Measurements from ENCODE around the gene DPT.

Gene DPT

DNA sequence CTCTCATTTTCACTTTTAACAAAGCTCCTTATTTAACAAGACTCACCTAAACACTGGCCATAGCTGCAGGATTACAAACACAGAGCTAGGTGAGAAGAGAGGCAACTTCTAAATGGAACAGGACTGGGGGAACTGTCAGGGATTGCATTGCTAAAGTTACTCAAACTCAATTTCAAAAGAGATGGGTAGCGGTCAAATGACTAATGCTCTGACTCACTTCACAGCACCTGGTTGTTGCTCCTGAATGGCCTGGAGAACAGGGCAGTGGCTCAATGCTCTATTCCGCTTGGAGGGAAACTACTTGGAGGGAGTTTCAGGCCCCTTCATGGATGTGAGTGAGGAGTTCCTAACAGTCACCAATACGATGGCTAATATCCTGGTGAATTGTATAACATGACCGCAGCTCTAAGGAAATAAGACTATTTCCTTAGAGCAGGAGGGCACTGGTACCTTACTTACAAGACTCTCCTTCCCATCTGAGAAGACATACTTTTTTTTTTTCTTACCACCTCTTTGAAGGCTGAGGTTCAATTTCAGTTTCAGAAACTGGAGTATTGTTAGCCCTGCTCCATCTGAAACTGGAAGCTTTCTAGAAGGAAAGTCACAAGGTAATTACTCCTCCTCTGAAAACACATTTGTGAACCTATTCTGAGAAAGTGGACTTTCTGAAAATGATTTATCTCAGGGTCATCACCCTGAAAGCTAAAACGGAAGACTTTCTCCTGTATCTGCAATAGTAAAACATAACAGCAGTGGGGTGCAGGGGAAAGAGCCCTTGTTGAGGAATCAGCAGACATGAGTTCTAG, 9.5 kb downstream of the DPT start:
- Histone ChIP-seq H3K9me3 (ENCODE audit: control insufficient read depth, low read depth, low read length) (no peaks in the 10 kb centered on the region), H3K36me3 (ENCODE audit: control insufficient read depth, low read depth, low read length) (no peaks in the 10 kb centered on the region), H3K27me3 (ENCODE audit: control insufficient read depth, insufficient read depth, low read length) (no peaks in the 10 kb centered on the region), H3K4me1 (ENCODE audit: control insufficient read depth, low read depth, low read length) (no peaks in the 10 kb centered on the region), H3K4me3 (ENCODE audit: low read length) (no peak overlapping the region), H3K9ac (ENCODE audit: low read length) (no peak overlapping the region), H3K27ac (ENCODE audit: low read length) (no peak overlapping the region)

DNA sequence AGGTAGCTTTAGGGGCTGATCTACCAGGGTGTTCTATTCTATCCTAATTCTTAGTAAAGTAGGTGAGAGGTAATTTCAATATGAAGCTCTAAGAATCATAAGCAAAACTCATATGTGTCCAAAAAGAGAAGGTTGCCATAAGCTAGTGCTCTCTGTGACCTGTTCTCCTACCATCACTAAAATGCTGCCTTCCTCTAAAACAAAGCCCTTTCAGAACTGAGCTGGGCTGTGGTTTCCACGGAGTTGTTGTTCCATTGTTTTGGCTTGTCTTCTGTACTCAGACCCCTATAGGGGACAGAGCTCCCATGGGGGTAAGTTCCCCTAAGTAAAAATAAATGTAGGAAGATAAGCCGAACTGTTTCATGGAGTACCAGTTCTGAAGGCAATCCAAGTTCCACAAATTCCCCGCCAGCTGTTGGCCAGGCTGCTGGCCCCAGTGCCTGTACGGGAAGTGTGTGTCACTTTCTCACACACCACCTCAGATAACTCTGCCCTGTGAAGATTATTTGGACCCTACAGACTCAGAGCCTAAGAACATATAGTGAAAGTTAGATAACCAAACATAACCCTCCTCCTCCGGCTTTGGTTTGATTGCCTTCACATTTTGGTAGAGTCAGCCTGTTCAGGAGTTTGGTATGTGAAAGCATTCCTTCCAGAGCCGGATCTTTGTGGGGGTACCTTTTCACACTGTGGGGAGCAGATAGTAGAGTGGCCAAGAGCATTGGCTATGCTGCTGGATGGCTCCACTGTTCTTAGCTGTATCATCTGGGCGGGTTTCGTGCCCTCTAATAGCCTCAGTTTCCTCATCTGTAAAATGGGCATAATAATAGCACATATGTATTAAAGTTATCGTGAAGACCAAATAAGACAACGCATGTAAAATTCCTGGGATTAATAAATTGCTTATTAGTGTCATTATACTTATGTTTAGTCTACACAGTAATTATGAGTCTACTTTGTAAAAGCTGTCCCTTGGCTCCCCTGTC, 10.8 kb downstream of the DPT start:
- H3K9ac ChIP-seq (ENCODE audit: low read length): no peak overlapping the region
- no peaks in the 10 kb centered on the region for H3K9me3 ChIP-seq (ENCODE audit: control insufficient read depth, low read depth, low read length)
- H3K27me3 ChIP-seq (ENCODE audit: control insufficient read depth, insufficient read depth, low read length): no peaks in the 10 kb centered on the region
- no peaks in the 10 kb centered on the region for H3K4me1 ChIP-seq (ENCODE audit: control insufficient read depth, low read depth, low read length)
- H3K4me3 ChIP-seq (ENCODE audit: low read length): no peak overlapping the region
- no peaks in the 10 kb centered on the region for H3K36me3 ChIP-seq (ENCODE audit: control insufficient read depth, low read depth, low read length)
- no peak overlapping the region for H3K27ac ChIP-seq (ENCODE audit: low read length)

DNA sequence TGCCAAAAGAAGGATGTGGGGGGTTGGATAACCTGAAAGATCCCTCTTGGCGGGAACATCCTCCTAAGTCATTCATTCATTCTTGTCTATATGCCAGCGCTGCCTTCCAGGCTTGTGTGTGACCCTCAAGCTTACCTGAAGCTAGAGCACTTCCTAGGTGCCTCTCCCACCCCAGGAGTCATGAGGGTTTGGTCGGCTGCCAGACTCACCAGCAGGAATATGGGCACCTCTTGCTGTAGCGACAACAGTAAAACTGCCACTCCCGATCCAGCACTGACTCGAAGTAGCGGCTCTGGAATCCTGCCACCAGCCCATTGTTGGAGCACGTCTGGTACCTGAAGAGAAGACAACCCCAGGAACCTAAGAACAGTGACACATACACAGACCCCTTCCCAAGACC, 15.0 kb downstream of the DPT start:
- Histone ChIP-seq H3K9me3 (ENCODE audit: control insufficient read depth, low read depth, low read length) (no peaks in the 10 kb centered on the region), H3K27ac (ENCODE audit: low read length) (no peak overlapping the region), H3K4me1 (ENCODE audit: control insufficient read depth, low read depth, low read length) (no peaks in the 10 kb centered on the region), H3K27me3 (ENCODE audit: control insufficient read depth, insufficient read depth, low read length) (no peaks in the 10 kb centered on the region), H3K9ac (ENCODE audit: low read length) (no peak overlapping the region), H3K36me3 (ENCODE audit: control insufficient read depth, low read depth, low read length) (no peaks in the 10 kb centered on the region), H3K4me3 (ENCODE audit: low read length) (no peak overlapping the region)

DNA sequence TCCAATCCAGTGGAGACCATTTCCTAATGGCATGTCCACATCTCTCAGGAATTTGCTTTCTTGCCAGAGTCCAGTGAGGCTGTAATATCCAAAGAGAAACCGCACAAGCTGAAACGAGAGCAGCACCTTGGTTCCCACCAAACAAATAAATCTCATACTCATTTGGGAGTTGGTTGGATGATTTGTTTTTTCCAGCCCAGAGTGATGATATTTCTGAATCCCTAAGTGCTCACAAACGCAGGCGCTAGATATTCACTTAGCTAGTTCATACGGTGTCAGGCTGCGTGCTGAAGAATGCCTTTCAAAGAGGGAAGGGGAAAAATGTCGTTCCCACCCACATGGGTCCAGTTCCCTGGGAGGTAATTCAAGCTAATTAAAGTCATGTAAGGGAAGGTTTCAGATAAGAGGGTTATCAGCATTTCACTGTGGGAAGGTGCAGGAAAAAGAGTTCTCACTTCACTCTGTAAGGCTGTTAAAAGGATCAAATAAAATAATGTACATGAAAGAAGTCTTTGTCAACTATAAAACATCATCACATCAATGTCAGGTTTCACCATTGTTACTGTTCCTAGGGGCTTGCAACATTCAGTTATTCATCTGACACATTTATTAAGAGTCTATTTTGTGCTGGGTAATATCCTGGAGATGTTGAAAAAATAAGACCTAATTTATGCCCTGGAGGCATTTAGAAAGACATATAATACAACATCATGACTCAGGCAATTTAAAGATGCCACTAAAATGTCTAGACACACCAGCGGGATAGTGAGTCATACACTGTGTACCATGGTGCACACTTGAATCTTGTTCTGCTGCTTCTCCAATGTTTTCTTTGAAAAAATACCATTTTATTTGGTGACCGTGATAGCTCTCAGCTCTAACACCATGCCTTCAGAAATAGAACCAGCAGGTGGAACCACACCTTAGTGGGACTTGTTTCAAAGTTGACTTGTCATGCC, 19.3 kb downstream of the DPT start:
- Histone ChIP-seq H3K9ac (ENCODE audit: low read length) (no peak overlapping the region), H3K4me1 (ENCODE audit: control insufficient read depth, low read depth, low read length) (no peaks in the 10 kb centered on the region), H3K9me3 (ENCODE audit: control insufficient read depth, low read depth, low read length) (no peaks in the 10 kb centered on the region), H3K27ac (ENCODE audit: low read length) (no peak overlapping the region), H3K36me3 (ENCODE audit: control insufficient read depth, low read depth, low read length) (no peaks in the 10 kb centered on the region), H3K27me3 (ENCODE audit: control insufficient read depth, insufficient read depth, low read length) (no peaks in the 10 kb centered on the region), H3K4me3 (ENCODE audit: low read length) (no peak overlapping the region)

DNA sequence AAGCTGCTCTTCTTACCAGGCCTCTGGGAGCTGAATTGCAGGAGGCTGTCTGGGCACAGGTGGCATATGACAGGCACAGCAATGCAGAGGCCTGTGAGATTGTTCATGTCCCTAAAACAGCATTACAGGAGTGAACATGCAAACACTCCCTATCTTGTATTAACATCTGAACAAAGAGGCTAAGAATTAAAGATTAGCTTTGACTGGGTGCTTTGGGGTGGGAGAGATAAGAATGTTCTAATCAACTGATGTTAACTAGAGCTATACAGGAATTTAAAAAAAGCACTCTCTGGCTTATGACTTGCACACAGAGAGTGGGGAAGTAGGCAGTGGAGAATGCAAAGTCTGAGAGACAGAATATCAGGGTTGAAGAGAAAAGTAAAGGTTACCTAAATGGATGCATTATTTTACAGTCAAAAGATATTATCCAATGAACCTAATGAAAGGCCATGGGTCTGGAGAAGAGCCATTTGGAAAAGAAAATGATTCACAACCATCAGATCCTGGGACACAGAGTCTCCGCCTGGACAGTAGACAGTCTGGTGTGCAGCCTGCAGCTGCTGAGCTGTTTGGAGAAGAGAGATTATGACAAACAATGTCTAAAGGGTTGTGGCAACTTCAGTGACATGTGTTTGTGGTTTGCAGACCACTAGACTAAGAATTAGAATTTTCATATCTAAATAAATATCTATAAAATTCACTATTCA, 20.2 kb downstream of the DPT start:
- H3K9ac ChIP-seq (ENCODE audit: low read length): no peak overlapping the region
- H3K27ac ChIP-seq (ENCODE audit: low read length): no peak overlapping the region
- no peaks in the 10 kb centered on the region for H3K4me1 ChIP-seq (ENCODE audit: control insufficient read depth, low read depth, low read length)
- no peaks in the 10 kb centered on the region for H3K9me3 ChIP-seq (ENCODE audit: control insufficient read depth, low read depth, low read length)
- H3K4me3 ChIP-seq (ENCODE audit: low read length): no peak overlapping the region
- H3K36me3 ChIP-seq (ENCODE audit: control insufficient read depth, low read depth, low read length): no peaks in the 10 kb centered on the region
- no peaks in the 10 kb centered on the region for H3K27me3 ChIP-seq (ENCODE audit: control insufficient read depth, insufficient read depth, low read length)

DNA sequence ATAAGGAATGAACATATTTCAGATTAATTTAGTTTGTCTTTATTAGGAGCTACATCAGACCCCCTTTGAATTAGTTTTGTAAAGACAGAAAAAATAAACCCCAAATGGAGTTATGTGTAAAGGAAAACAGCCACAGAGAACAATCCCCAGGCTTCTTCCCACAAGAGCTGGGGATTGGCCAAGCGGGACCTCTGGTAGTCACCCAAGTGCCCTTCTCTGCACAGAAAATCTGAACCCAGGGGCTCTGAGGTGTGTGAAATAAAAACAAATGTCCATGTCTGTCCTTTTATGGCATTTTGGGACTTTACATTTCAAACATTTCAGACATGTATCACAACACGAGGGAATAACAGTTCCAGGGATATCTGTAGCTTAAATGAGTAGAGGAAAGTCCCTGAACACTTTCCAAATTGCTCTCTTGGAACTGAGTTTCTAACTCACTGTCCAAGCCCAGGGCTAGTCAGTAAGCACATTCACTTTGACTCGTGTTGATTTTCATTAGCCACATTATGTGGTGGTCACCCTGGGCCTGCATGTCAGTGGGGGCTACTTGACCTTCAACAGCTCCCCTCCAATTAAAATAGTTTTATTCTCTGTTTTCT, 22.5 kb downstream of the DPT start:
- H3K9me3 ChIP-seq (ENCODE audit: control insufficient read depth, low read depth, low read length): no peaks in the 10 kb centered on the region
- no peak overlapping the region for H3K4me3 ChIP-seq (ENCODE audit: low read length)
- H3K4me1 ChIP-seq (ENCODE audit: control insufficient read depth, low read depth, low read length): no peaks in the 10 kb centered on the region
- no peaks in the 10 kb centered on the region for H3K36me3 ChIP-seq (ENCODE audit: control insufficient read depth, low read depth, low read length)
- no peak overlapping the region for H3K27ac ChIP-seq (ENCODE audit: low read length)
- H3K27me3 ChIP-seq (ENCODE audit: control insufficient read depth, insufficient read depth, low read length): no peaks in the 10 kb centered on the region
- H3K9ac ChIP-seq (ENCODE audit: low read length): no peak overlapping the region

DNA sequence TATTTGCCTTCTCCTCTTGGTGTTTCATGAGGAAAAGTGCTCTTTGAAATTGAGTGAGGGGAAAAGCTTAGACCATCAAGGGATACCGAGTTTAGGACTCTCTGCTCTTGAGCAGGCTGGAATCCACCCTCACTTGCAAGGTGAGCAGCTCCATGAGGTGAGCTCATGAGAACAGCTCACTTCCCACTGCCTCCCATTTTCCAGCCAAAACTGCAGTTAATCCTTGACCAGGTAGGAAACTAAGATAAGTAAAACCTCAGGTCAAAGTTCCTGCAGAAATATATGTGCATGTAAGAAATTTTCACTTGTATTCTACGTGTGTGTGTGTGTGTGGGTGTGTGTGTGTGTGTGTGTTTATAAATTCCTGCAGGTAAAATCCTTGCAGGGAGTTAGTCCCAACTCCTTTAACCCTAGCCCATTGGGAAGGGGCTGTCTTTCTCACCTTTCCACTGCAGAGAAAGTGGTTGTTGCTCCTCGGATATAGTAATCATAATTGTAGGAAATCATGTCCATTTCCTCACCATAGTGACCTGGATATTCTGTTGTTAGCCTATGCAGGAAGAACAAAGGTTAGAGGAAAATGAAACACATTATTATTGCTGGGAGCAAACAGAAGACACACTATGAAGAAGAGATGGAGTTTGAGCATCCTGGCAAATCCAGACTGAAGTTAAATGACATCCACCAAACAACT, 28.3 kb downstream of the DPT start:
- Histone ChIP-seq H3K27me3 (ENCODE audit: control insufficient read depth, insufficient read depth, low read length) (no peaks in the 10 kb centered on the region), H3K9ac (ENCODE audit: low read length) (no peak overlapping the region), H3K27ac (ENCODE audit: low read length) (no peak overlapping the region), H3K36me3 (ENCODE audit: control insufficient read depth, low read depth, low read length) (no peaks in the 10 kb centered on the region), H3K4me3 (ENCODE audit: low read length) (no peak overlapping the region), H3K4me1 (ENCODE audit: control insufficient read depth, low read depth, low read length) (no peaks in the 10 kb centered on the region), H3K9me3 (ENCODE audit: control insufficient read depth, low read depth, low read length) (no peaks in the 10 kb centered on the region)

DNA sequence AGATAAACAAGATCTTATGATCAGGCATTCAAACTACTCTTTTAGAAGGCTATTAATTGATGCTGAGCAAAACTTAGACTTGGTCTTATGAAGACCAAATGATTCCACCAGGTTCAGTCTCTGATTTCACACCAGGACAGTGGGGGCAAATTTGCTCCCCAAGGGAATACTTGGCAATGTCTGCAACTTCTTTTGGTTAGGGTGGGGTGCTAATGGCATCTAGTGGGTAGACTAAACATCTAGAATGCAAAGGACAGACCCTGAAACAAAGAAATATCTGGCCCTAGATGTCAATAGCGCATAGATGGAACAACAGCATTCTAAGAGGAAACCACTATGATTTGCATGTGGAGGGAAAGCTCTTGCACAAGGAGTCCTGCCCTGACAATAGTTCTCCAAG, 30.6 kb downstream of the DPT start:
- Histone ChIP-seq H3K9me3 (ENCODE audit: control insufficient read depth, low read depth, low read length) (no peaks in the 10 kb centered on the region), H3K9ac (ENCODE audit: low read length) (no peak overlapping the region), H3K27ac (ENCODE audit: low read length) (no peak overlapping the region), H3K4me1 (ENCODE audit: control insufficient read depth, low read depth, low read length) (no peaks in the 10 kb centered on the region), H3K4me3 (ENCODE audit: low read length) (no peak overlapping the region), H3K27me3 (ENCODE audit: control insufficient read depth, insufficient read depth, low read length) (no peaks in the 10 kb centered on the region), H3K36me3 (ENCODE audit: control insufficient read depth, low read depth, low read length) (no peaks in the 10 kb centered on the region)

DNA sequence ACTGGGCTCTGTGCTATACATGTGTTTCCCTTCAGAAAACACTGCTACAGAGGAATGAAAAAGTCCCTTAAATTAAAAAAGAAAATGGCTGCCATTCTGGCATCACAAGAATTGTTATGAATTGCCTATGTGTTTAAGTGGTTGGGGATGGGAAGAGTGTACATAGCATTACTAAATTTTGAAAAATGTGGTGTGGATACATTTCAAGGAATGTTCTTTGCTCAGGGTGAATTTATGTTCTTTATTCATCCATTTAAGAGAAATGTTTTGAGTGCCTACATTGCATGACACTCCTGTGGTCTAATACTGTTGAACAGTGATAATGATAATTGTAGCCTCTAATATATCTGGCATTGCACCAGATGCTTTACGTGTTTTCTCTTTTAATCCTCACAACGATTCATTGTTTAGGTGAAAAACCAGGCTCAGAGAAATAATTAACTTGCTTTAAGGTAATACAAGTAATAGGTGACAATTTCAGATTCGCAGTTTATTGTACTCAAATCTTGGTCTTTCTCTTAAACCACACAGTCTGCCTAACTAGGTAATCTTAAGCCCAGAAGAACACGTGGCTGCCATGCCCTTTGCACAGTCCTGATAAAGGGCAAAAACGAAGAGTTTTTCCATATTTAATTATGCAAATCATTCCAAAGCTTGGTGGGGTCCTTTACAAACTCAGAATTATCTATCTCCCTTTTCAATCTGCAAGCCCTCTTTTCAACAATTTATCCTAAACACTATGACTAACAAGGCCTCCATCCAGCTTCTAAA, 31.5 kb downstream of the DPT start:
- Histone ChIP-seq H3K27ac (ENCODE audit: low read length) (no peak overlapping the region), H3K9me3 (ENCODE audit: control insufficient read depth, low read depth, low read length) (no peaks in the 10 kb centered on the region), H3K4me1 (ENCODE audit: control insufficient read depth, low read depth, low read length) (no peaks in the 10 kb centered on the region)

More for the DNA sequence above, 31.5 kb downstream of the DPT start:
- H3K9ac ChIP-seq (ENCODE audit: low read length): no peak overlapping the region
- H3K36me3 ChIP-seq (ENCODE audit: control insufficient read depth, low read depth, low read length): no peaks in the 10 kb centered on the region
- no peak overlapping the region for H3K4me3 ChIP-seq (ENCODE audit: low read length)
- H3K27me3 ChIP-seq (ENCODE audit: control insufficient read depth, insufficient read depth, low read length): no peaks in the 10 kb centered on the region
